ENCODE measurements around the gene SLC4A9. TPM values are rescaled to one million over a fixed set of nuclear protein-coding genes. Genes with fewer than 3 reads are reported as not detected.
A peak's percentile ranks its signal among the peaks of the same experiment; 100 is the strongest.

The SLC4A9 gene
- total and polyA plus RNA-seq, 2 donors from 2014 or later = 2.5 to 29.9 TPM

GRCh38 chr5:140318792-140319191 lies 41.2 kb upstream of the SLC4A9 start:
- H3K4me3 ChIP-seq (ENCODE audit: low read length in 3 of 3) = no peak overlapping the region
- DNase-seq = no peak
- intact Hi-C loops (cut with DNase I) = no loop called here
- no peak overlapping the region for H3K27ac ChIP-seq (ENCODE audit: low read depth in 2 of 2, low read length in 2 of 2)
- H3K36me3 ChIP-seq (ENCODE audit: control insufficient read depth in 2 of 3, insufficient read depth in 3 of 3, low read length in 3 of 3) = no peaks in the 10 kb centered on the region
- H3K9ac ChIP-seq (ENCODE audit: low read length in 3 of 3) = no peak overlapping the region
- no peak for FAIRE-seq
- H3K27me3 ChIP-seq (ENCODE audit: control insufficient read depth, insufficient read depth, low read length) = no peaks in the 10 kb centered on the region
- H3K9me3 ChIP-seq (ENCODE audit: control insufficient read depth in 2 of 3, insufficient read depth in 1 of 3, low read length in 3 of 3) = no peaks in the 10 kb centered on the region
- peaks cover 4 to 14% (median 7%) of the 10 kb centered on the region in 3 donors for H3K4me1 ChIP-seq (ENCODE audit: control insufficient read depth in 2 of 3, insufficient read depth in 2 of 3, low read depth in 1 of 3, low read length in 3 of 3)
- TF ChIP-seq CTCF (IDR thresholded peaks at IDR 0.05; ENCODE audit: borderline replicate concordance, extremely low read depth, insufficient read depth) = no peak

- intact Hi-C loops (cut with DNase I) = no loop called here
- no peak overlapping the region for H3K27ac ChIP-seq (ENCODE audit: low read depth in 2 of 2, low read length in 2 of 2)
- no peak overlapping the region for H3K9ac ChIP-seq (ENCODE audit: low read length in 3 of 3)
- no peak for FAIRE-seq
- H3K4me1 ChIP-seq (ENCODE audit: control insufficient read depth in 2 of 3, insufficient read depth in 2 of 3, low read depth in 1 of 3, low read length in 3 of 3) = peaks cover 7 to 19% (median 10%) of the 10 kb centered on the region in 3 donors
- no peak for DNase-seq
- TF ChIP-seq CTCF (IDR thresholded peaks at IDR 0.05; ENCODE audit: borderline replicate concordance, extremely low read depth, insufficient read depth) = no peak
- H3K27me3 ChIP-seq (ENCODE audit: control insufficient read depth, insufficient read depth, low read length) = no peaks in the 10 kb centered on the region
- H3K36me3 ChIP-seq (ENCODE audit: control insufficient read depth in 2 of 3, insufficient read depth in 3 of 3, low read length in 3 of 3) = no peaks in the 10 kb centered on the region
- H3K9me3 ChIP-seq (ENCODE audit: control insufficient read depth in 2 of 3, insufficient read depth in 1 of 3, low read length in 3 of 3) = no peaks in the 10 kb centered on the region
- H3K4me3 ChIP-seq (ENCODE audit: low read length in 3 of 3) = no peak overlapping the region
Measured at GRCh38 chr5:140319833-140320232, 40.2 kb upstream of the SLC4A9 start.

GRCh38 chr5:140321796-140322195 lies 38.2 kb upstream of the SLC4A9 start:
- intact Hi-C loops (cut with DNase I) = no loop called here
- no peak for TF ChIP-seq CTCF (IDR thresholded peaks at IDR 0.05; ENCODE audit: borderline replicate concordance, extremely low read depth, insufficient read depth)
- H3K36me3 ChIP-seq (ENCODE audit: control insufficient read depth in 2 of 3, insufficient read depth in 3 of 3, low read length in 3 of 3) = no peaks in the 10 kb centered on the region
- H3K27me3 ChIP-seq (ENCODE audit: control insufficient read depth, insufficient read depth, low read length) = no peaks in the 10 kb centered on the region
- no peak overlapping the region for H3K4me3 ChIP-seq (ENCODE audit: low read length in 3 of 3)
- H3K27ac ChIP-seq (ENCODE audit: low read depth in 2 of 2, low read length in 2 of 2) = peak overlapping the region in 1 of 2 donors; percentile 23
- no peak overlapping the region for H3K9ac ChIP-seq (ENCODE audit: low read length in 3 of 3)
- peaks cover 9 to 19% (median 12%) of the 10 kb centered on the region in 3 donors for H3K4me1 ChIP-seq (ENCODE audit: control insufficient read depth in 2 of 3, insufficient read depth in 2 of 3, low read depth in 1 of 3, low read length in 3 of 3)
- DNase-seq = no peak
- H3K9me3 ChIP-seq (ENCODE audit: control insufficient read depth in 2 of 3, insufficient read depth in 1 of 3, low read length in 3 of 3) = no peaks in the 10 kb centered on the region
- FAIRE-seq = no peak

Data from kidney (tissue), 14 donors.